Amygdala (tissue), 56 donors: ENCODE measurements around the gene ICAM2.

Source experiments
- DNase-seq, 56 donors: peaks; one replicate each; lab custom pipeline; 2025; lab: John Stamatoyannopoulos, UW

The ICAM2 gene

DNA sequence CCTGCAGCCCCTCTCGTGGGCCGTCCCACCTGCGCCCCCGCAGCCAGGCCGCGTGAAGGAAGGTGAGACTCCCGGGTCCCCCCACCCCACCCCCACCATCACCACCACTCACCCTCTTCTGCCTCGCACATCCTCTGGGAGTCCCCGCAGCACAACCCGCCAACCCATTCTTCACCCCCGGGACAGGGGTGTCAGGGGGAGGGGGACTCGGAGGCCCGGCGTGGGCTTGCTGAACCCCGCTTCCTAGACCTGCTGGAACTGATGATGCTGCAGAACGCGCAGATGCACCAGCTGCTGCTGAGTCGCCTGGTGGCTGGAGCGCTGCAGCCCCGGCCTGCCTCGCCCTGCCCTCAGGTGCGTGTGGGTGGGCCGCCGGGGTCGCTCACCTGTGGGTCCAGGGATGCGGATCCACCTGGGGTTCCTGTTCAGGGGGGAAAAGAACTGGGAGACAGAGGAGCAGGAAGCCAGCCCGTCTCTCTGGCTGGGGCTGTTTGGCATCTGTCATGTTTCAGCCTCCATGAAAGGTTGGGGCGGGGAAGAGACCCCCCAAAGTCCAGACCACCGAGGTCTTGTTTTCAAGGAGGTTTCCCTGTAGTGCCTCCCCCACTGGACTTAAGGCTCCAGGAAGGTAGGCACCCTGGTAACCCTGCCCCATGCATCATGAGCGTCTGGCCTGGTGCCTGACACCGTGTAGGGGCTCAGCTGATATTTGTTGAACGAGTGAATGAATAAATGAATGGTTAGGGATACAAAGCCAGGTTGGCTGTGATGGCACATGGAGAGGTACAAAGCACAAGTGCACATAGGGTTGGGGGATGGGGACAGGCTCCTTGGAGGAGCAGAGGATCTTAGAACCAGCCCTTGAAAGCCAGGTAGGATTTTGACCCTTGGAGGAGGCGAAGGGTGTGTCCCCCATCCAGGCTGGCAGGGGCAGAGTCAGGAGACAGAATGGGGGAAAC, 21.4 kb downstream of the ICAM2 start:
- peak in 1 of 56 donors; percentile 43 for DNase-seq

- DNase-seq: peak in 23 of 56 donors; percentile 3 to 55 (median 24)
Measured at GRCh38 chr17:63998050-63998720, 22.2 kb downstream of the ICAM2 start, which contains the start of gene PRR29. Gene PRR29 (plus strand): TSS chr17:63998351. CDS start chr17:63998365, 14 bp downstream.

- no peak for DNase-seq
Measured at GRCh38 chr17:63997341-63998048, 22.9 kb downstream of the ICAM2 start.

- no peak for DNase-seq
Measured at GRCh38 chr17:63996430-63997182, 23.8 kb downstream of the ICAM2 start.

GRCh38 chr17:63995626-63996025, 24.8 kb downstream of the ICAM2 start:
- DNase-seq: no peak

GRCh38 chr17:63993368-63993985, 27.0 kb downstream of the ICAM2 start:
- no peak for DNase-seq

DNA sequence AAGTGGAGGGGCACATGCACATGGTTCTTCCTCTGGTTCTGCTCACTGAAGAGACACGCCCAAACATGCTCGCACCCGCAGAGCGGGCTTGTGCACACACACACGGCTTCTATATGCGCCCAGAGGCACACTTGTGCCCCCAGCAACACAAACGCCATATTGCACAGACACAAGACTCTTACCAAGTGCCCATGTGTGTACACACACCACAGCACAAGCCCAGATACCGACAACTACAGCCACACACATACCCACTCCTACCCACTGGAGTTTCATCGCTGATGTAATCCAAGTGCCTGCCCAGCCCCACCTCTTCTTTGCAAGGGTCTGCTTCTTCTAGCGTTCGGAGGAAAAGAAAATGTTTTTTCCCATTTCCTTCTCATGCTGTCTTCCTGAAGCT, 28.8 kb downstream of the ICAM2 start:
- DNase-seq: no peak

GRCh38 chr17:63989622-63990345, 30.6 kb downstream of the ICAM2 start:
- no peak for DNase-seq

GRCh38 chr17:63988741-63989621, 31.5 kb downstream of the ICAM2 start:
- no peak for DNase-seq

- DNase-seq: no peak
Measured at GRCh38 chr17:63988127-63988478, 32.3 kb downstream of the ICAM2 start.

DNA sequence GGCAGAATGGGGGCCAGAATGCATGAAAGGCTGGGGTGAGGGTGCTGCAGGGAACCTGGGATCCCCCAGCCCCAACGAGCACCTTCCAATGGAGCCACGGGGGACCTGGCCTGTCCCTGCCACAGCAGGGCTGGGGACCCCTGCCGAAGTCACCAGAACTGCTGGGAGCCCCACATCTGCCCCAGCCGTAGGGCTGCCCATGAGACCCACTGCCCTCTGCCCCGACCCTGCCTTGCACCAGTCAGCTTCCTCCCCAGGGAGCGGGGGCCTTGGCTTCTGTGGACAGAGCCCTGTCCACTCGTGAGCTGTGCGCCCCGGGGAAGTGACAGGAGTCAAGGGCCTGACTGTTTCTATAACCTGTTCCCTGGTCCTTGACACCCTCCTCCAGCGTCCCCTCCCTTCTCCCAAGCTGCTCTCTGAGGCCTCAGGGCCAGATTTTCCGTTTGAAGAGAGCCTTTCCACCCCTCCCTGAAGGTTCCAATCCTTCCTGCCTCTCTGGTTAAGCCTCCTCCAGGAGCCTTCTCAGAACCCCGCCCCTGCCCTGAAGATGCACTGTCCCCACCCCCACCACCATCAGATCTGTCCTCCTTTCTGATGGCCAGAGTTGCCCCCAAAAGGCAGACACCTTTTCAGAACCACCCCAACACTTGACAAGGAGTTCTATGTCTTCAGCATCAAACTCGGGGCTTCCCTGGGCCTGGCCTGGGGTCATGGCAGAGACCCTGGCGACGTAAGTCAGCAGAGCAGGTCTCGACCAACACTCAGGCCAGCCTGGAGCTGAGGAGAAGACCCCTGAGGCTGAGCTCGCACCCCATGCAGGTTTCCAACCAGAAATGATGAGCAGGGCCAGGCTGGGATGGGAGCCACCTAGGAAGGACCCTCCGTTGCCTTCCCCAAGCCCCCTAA, 33.0 kb downstream of the ICAM2 start:
- DNase-seq: no peak

- no peak for DNase-seq
Measured at GRCh38 chr17:63986821-63987220, 33.6 kb downstream of the ICAM2 start.

DNA sequence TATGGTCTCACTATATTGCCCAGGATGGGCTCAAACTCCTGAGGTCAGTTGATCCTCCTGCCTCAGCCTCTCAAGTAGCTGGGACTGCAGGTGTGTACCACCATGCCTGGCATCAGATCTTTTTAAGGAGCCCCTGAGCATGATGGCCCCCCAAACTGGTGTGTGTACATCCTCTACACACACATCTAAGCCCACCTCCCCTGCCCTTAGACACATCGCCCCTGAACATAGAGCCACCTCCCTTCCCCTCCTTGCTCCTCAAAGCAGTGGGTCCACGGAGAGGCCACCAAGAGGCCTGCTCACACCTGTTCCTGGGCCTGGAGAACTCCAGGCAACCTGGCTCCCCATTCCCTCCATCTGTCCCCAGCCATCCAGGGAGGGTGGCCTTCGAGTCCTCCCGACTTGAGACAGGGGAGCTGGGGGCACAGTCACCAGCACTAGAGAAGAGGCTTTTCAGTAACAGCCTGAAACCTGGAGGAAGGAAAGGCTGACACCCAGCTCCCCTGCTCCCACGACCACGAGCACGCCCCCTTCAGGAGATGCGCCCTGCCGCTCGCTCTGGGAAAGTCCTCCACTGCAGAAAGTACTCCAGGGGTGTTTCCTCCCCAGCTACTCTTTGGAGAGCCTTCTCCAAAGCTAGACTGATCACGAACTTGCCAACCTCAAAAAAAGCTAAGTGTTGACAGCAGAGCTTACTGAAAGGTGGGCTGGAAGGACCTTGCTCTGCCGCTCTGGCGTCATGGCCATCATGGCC, 34.9 kb downstream of the ICAM2 start:
- no peak for DNase-seq

DNA sequence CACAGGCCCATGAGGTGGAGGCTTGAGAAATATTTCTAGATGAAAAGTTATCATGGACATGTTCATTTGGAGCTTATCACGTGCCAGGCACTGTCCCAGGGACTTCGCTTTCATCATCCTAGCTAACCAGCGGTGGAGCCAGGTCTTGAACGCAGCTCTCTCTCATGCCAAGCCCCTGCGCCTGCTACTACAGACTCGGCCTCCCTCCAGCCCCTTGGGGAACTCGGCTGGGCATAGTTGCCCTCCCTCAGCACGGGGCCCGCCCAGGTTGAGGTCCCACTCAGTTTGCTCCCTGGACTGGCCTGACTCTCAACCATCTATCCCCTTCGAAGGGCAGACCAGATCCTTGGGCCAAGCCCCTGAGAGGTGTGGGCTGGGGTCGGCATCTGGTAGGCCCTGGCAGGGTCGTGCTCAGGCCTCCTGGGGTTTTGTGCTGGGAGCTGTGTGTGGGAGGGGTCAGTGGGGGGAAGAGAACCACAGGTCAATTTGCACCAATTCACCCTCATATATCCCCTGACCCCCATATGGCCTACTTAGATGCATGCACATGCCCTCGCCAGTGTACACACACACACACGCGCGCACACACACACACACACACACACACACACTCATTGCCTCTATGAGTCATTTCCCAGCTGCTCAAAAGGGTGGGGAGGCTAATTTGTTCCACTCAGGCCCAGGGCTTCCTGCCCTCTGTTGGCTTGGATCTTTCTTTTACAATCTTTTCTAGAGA, 35.6 kb downstream of the ICAM2 start:
- DNase-seq: peak in 1 of 56 donors; percentile 54

DNA sequence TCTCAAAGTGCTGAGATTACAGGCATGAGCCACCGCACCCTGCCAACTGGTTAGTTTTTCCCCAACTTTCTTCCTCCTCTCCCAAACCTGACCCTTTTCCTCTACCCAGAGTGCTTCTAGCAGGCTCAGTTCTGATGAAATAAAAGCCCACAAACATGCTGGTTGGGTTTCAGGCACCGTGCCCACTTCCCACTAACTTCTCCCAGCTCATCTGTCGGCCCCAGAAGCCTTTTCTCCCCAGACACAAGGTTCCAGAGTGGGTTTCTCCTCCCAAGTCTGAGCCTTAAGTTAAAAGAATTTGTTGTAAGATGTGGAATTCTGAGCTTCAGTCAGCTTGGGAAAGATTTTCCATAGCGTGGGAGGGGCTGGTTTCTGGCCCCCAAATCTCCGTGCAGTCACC, 36.2 kb downstream of the ICAM2 start:
- DNase-seq: no peak

DNA sequence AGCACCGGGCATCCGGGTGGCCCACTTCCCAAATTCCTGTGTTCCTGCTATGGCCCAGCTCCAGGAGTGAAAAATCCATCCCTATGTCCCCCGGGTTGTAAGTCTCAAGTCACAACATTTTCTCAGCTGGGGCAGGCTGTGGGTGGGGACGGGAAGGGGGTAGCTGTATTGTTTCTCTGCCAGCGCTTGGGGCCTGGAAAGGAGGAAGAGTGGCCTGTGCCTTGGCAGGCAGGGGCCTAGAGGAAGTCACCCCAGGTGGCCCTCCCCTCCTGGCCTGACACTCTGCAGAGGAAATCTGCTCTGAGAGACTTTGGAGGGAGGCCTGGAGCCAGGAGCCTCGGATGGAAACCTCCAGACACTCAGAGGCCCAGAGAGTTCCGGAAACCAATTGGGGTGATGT, 37.1 kb downstream of the ICAM2 start:
- no peak for DNase-seq
